SH-SY5Y (cell line): ENCODE measurements around the gene MYPOP.

Experiments used
- GATA2 ChIP-seq: IDR thresholded peaks from 2 replicates; pipeline ENCODE4 v1.6.1; 2011; ENCODE audit warnings: mild to moderate bottlenecking, low read depth, low read length
- GATA3 ChIP-seq: IDR thresholded peaks from 2 replicates; pipeline ENCODE4 v1.6.1; 2011; ENCODE audit warnings: low read depth, mild to moderate bottlenecking, low read length, moderate library complexity

- TF ChIP-seq GATA2 (no peak), GATA3 (no peak)
Measured at GRCh38 chr19:45852983-45853382, 49.4 kb downstream of the MYPOP start.
